ENCODE results near the gene SGCG. TPM values are rescaled to one million over a fixed set of nuclear protein-coding genes. Genes with fewer than 3 reads are reported as not detected.
"Not testable (repeated sequence)": the region's sequence is repeated elsewhere in the genome, so short reads cannot be mapped to it uniquely, and the experiment has no call there.

SGCG gene
- total RNA-seq, 4 donors from 2014 or later, result 0.39 to 1.0 (median 0.85) TPM; not detected in 1

GRCh38 chr13:23288564-23288963, 107.8 kb downstream of the SGCG start:
- H3K9me3 ChIP-seq, result peaks cover 4% of the 10 kb centered on the region
- peaks cover 12% of the 10 kb centered on the region for H3K4me1 ChIP-seq
- no peaks in the 10 kb centered on the region for H3K27me3 ChIP-seq
- 66% methylated on average over 1 of the region's 1 CpG for WGBS
- H3K27ac ChIP-seq, result no peak overlapping the region
- no peak overlapping the region for H3K4me3 ChIP-seq
- H3K36me3 ChIP-seq, result no peaks in the 10 kb centered on the region
- DNase-seq (ENCODE audit: low spot score in 2 of 2), result no peak
- TF ChIP-seq EP300 (IDR thresholded peaks at IDR 0.05) (no peak), POLR2A (IDR thresholded peaks at IDR 0.05) (no peak), POLR2AphosphoS5 (IDR thresholded peaks at IDR 0.05) (no peak), CTCF (IDR thresholded peaks at IDR 0.05) (no peak)

- H3K4me1 ChIP-seq, result peaks cover 12% of the 10 kb centered on the region
- H3K36me3 ChIP-seq, result no peaks in the 10 kb centered on the region
- DNase-seq (ENCODE audit: low spot score in 2 of 2), result no peak
- peaks cover 4% of the 10 kb centered on the region for H3K9me3 ChIP-seq
- no peak overlapping the region for H3K27ac ChIP-seq
- WGBS, result 53% methylated on average over 7 of the region's 7 CpGs
- no peak for TF ChIP-seq EP300 (IDR thresholded peaks at IDR 0.05)
- TF ChIP-seq CTCF (IDR thresholded peaks at IDR 0.05), result no peak
- no peak for TF ChIP-seq POLR2AphosphoS5 (IDR thresholded peaks at IDR 0.05)
- no peak for TF ChIP-seq POLR2A (IDR thresholded peaks at IDR 0.05)
- no peaks in the 10 kb centered on the region for H3K27me3 ChIP-seq
- no peak overlapping the region for H3K4me3 ChIP-seq
Observed at GRCh38 chr13:23288995-23289394, 108.2 kb downstream of the SGCG start.

- Histone ChIP-seq H3K27ac (no peak overlapping the region), H3K4me3 (no peak overlapping the region)
- TF ChIP-seq EP300 (IDR thresholded peaks at IDR 0.05) (no peak), POLR2AphosphoS5 (IDR thresholded peaks at IDR 0.05) (no peak), CTCF (IDR thresholded peaks at IDR 0.05) (no peak), POLR2A (IDR thresholded peaks at IDR 0.05) (no peak)
Observed at GRCh38 chr13:23289917-23290357, 109.2 kb downstream of the SGCG start.

GRCh38 chr13:23292586-23292985, 111.8 kb downstream of the SGCG start:
- TF ChIP-seq POLR2AphosphoS5 (IDR thresholded peaks at IDR 0.05) (no peak), POLR2A (IDR thresholded peaks at IDR 0.05) (no peak), CTCF (IDR thresholded peaks at IDR 0.05) (no peak)
- WGBS, result 80% methylated on average over 1 of the region's 1 CpG
- Histone ChIP-seq H3K27ac (no peak overlapping the region), H3K36me3 (no peaks in the 10 kb centered on the region), H3K9me3 (no peaks in the 10 kb centered on the region), H3K4me1 (peaks cover 12% of the 10 kb centered on the region), H3K27me3 (no peaks in the 10 kb centered on the region), H3K4me3 (no peak overlapping the region)
- no peak for DNase-seq (ENCODE audit: low spot score in 2 of 2)

More at GRCh38 chr13:23289917-23290357, 109.2 kb downstream of the SGCG start:
- Histone ChIP-seq H3K36me3 (no peaks in the 10 kb centered on the region), H3K27me3 (no peaks in the 10 kb centered on the region), H3K4me1 (peaks cover 12% of the 10 kb centered on the region), H3K9me3 (peaks cover 4% of the 10 kb centered on the region)
- 33% methylated on average over 5 of the region's 5 CpGs for WGBS
- no peak for DNase-seq (ENCODE audit: low spot score in 2 of 2)

- DNase-seq (ENCODE audit: low spot score in 2 of 2); H3K4me1 ChIP-seq; H3K9me3 ChIP-seq; H3K27me3 ChIP-seq; H3K36me3 ChIP-seq; H3K27ac ChIP-seq; H3K4me3 ChIP-seq: not testable (repeated sequence)
- WGBS, result 86% methylated on average over 2 of the region's 6 CpGs
Observed at GRCh38 chr13:23314837-23315236, 134.1 kb downstream of the SGCG start.

GRCh38 chr13:23319883-23320224, 139.1 kb downstream of the SGCG start:
- Histone ChIP-seq H3K36me3 (no peaks in the 10 kb centered on the region), H3K27ac (no peak overlapping the region), H3K27me3 (no peaks in the 10 kb centered on the region), H3K4me1 (peaks cover 24% of the 10 kb centered on the region), H3K9me3 (no peaks in the 10 kb centered on the region), H3K4me3 (no peak overlapping the region)
- WGBS, result 62% methylated on average over 3 of the region's 3 CpGs
- DNase-seq (ENCODE audit: low spot score in 2 of 2), result no peak
- TF ChIP-seq POLR2AphosphoS5 (IDR thresholded peaks at IDR 0.05) (no peak), EP300 (IDR thresholded peaks at IDR 0.05) (no peak), CTCF (IDR thresholded peaks at IDR 0.05) (no peak), POLR2A (IDR thresholded peaks at IDR 0.05) (no peak)

Measured in suprapubic skin (tissue), 4 donors.